GM13977 (cell line): ENCODE results near the gene MITF.

Experiments used
- DNase-seq: peaks from one replicate; pipeline ENCODE4 v3.0.0; 2012; ENCODE audit warnings: low spot score
- in situ Hi-C: fragments of 300-500 bp; cut with MboI; formaldehyde crosslinking; loops from one replicate; pipeline ENCODE4 v1.12.0; 2022; ENCODE audit warnings: low sequenced_read_pairs, low pct_unique_long_range_greater_than_20kb, mixed read lengths, inconsistent platforms; ENCODE audit not compliant: unreplicated experiment
- TF ChIP-seq, protein P1 (sequence below): IDR thresholded peaks from 2 replicates; pipeline ENCODE4 v1.5.1; 2012; ENCODE audit warnings: mild to moderate bottlenecking, control low read depth; ENCODE audit not compliant: insufficient read depth; ENCODE audit errors: extremely low read depth, missing control alignments

The MITF gene

DNA sequence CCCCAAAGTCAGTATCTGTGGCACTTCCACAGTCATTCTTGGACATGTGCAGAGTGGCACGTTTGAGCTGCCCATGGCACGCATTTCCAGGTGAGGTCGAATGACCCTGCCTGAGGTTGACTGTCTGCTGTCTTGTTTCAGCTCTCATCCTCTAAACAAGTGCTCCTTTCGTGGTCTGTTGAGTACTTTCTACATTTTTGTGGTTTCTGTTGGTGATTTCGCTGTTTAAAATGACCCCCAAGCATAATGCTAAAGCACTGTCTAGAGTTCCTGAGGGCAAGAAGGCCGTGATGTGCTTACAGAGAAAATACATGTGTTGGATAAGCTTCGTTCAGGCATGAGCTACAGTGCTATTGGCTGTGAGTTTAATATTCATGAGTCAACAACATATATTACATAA, 220.3 kb downstream of the MITF start:
- DNase-seq = no peak
- in situ Hi-C loops = no loop called here
- TF ChIP-seq, protein P1, sequence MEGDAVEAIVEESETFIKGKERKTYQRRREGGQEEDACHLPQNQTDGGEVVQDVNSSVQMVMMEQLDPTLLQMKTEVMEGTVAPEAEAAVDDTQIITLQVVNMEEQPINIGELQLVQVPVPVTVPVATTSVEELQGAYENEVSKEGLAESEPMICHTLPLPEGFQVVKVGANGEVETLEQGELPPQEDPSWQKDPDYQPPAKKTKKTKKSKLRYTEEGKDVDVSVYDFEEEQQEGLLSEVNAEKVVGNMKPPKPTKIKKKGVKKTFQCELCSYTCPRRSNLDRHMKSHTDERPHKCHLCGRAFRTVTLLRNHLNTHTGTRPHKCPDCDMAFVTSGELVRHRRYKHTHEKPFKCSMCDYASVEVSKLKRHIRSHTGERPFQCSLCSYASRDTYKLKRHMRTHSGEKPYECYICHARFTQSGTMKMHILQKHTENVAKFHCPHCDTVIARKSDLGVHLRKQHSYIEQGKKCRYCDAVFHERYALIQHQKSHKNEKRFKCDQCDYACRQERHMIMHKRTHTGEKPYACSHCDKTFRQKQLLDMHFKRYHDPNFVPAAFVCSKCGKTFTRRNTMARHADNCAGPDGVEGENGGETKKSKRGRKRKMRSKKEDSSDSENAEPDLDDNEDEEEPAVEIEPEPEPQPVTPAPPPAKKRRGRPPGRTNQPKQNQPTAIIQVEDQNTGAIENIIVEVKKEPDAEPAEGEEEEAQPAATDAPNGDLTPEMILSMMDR = no peak

DNA sequence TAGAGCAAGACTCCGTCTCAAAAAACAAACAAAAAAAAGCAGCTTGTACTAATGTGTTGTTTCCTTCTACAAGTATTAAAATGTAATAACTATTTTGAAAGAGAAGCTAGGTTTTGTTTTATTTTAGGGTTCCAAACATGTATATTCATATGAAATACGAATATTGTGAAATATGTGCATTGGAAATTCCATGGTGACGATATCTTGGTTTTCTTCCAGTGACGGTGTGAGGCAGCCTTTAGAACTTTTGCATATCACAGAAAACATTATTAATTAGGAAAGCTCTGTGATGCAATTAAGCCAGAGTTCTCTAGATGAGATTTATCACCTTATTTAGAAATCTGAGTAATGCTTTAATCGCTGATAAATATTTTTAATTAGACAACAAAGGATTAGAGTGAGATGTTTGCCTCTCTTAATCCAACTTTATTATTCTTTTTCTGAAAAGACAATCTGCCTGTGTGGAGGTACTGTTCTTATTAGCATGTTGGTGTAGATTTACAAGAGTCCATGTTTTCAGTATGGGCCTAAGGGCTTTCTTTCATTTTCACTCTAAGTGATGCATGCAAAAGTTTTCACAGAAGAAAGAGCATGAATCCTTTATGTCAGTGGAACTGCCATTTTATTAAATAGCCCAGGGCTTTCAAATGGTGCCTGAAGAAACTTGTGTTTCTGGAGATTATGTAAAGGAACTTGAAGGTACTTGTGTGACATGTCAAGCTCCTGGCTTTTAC, 222.6 kb downstream of the MITF start:
- TF ChIP-seq, protein P1 = no peak
- in situ Hi-C loops = no loop called here
- no peak for DNase-seq

DNA sequence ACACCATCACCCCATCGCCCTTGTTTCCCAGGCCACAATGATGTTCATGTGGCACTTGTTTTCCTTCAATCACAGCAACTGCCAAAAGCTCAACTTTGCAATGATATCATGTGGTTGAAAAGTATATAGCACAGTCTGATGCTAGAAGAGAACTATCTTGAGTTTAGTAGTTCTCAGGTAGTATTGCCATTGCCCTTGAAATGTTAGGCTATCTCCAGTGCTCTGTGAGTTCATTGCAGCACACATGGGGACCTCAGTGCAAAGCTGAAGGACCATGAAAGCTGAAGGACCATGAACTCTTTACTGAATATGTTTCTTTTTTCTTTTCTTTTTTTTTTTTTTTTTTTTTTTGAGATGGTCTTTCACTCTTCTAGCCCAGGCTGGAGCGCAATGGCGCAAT, 224.4 kb downstream of the MITF start:
- no peak for DNase-seq
- in situ Hi-C loops = no loop called here
- TF ChIP-seq, protein P1 = no peak

DNA sequence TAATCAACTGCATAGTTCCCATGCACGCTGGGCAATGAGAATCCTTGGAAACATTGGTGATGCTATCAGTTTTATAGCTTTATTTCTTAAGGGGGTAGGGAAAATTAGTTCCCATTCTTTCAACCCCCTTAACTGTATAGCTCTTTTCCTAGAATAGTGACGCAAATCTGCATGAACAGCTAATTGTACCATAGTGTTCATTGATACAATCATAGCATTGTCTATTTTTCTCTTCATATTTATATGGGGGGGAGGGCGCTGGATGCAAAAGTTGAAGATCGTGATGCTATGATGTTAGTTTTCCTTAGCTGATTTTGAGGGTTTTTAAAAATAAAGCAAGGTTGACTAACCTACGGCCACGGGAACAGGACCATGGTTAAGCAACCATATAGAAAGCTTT, 227.9 kb downstream of the MITF start:
- TF ChIP-seq, protein P1 = no peak
- in situ Hi-C loops = no loop called here
- DNase-seq = no peak

DNA sequence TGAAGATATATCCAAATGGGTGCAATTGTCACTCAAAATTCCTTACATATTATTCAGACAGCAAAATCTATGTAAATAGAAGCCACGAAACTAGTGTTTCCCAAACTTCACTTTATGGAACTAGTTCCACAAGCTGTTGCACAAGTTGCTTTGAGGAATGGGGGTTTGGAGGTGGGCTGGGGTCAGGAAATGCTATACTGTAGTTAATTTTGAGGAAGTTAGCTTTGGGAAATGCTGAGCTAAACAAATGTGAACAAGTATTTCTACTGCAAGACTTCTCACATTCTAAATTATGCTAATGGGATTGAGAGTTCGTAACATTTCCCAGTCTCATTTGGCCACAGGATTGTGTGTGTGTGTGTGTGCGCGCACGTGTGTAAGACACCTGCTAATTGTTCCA, 231.6 kb downstream of the MITF start:
- in situ Hi-C loops = no loop called here
- TF ChIP-seq, protein P1 = no peak
- no peak for DNase-seq

DNA sequence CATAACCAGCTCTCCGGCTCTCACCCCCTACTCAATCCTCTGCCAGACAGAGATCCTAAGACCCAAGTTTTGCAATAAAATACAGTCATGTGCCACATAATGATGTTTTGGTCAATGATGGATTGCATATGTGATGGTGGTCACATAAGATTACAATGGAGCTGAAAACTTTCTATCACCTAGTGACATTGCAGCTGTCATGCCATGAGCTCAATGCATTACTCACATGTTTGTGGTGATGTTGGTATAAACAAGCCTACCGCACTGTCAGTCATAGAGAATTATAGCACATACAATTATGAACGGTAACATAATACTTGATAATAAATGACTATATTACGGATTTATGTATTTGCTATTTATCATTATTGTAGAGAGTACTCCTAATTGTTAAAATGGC, 233.4 kb downstream of the MITF start:
- in situ Hi-C loops = no loop called here
- TF ChIP-seq, protein P1 = no peak
- no peak for DNase-seq
